ENCODE data around the gene PUS10.
"Not testable (repeated sequence)": the region's sequence is repeated elsewhere in the genome, so short reads cannot be mapped to it uniquely, and the experiment has no call there.

PUS10 gene

GRCh38 chr2:60936757-60937156 lies 81.3 kb downstream of the PUS10 start:
- DNase-seq (ENCODE audit: low read depth in 2 of 3, low spot score in 1 of 3): no peak

DNA sequence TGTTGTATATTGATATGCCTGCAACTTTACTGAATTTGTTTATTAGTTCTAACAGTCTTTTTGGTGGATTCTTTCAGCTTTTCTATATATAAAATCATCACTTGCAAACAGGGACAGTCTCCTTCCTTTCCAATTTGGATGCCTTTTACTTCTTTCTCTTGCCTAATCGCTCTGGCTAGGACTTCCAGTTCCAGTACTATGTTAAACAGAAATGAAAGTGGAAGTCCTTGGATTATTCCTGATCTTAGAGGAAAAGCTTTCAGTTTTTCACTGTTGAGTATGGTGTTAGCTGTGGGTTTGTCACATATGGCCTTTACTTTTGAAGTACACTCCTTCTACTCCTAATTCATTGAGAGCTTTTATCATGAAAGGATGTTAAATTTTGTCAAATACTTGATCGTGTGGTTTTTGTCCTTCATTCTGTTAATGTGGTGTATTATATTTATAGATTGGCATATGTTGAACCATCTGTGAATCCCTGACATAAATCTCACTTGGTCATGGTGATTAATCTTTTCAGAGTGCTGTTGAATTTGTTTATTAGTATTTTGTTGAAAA lies 83.8 kb downstream of the PUS10 start:
- no peak for DNase-seq (ENCODE audit: low read depth in 2 of 3, low spot score in 1 of 3)

- no peak for DNase-seq (ENCODE audit: low read depth in 2 of 3, low spot score in 1 of 3)
These were observed 85.1 kb downstream of the PUS10 start for GRCh38 chr2:60932954-60933353.

DNA sequence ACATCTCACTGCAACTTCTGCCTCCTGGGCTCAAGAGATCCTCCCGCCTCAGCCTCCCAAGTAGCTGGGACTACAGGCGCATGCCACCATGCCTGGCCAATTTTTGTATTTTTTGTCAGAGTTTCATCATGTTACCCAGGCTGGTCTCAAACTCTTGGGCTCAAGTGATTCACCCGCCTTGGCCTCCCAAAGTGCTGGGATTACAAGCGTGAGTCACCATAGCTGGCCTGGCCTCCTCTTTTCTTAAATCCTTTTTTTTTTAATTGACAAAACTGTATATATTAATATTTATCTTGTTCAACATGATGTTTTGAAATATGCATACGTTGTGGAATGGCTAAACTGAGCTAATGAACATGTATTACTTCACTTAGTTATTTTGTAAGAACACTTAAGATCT lies 86.0 kb downstream of the PUS10 start:
- DNase-seq (ENCODE audit: low read depth in 2 of 3, low spot score in 1 of 3): not testable (repeated sequence)

- DNase-seq (ENCODE audit: low read depth in 2 of 3, low spot score in 1 of 3): no peak
These were observed 91.1 kb downstream of the PUS10 start for GRCh38 chr2:60926741-60927552.

DNA sequence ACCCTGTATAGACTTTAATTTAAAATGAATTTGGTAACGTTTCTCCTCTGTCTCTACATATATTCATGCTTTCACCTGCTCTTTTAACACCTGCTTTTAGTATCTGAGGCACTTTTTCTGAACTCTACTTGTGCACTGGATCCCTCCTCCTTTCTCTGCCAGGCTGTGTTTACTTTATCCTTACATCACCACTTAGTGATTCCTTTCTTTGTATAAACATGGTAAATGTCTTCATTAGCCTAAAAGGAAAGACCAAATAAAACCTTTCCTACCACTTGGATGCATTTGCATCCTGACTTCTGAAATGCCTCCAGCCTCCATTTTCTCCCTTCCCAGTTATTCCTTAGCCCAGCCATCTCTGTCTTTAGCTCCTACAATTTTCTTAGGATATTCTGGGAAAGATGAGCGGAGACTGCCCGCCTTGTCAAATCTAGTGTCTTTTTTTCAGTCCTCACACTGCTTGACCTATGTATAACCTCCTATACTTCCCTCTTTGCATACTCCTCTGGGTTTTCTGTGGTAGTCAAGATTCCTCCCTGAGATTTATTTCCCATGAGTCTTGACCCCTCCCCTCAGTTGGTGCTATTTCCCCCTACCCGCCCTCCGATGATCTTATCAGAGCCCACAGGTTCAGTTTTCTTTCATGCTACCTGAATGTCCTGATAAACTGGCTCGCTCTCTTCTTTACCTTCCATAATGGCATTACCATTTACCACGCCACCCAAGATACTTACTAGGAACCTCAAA lies 91.9 kb downstream of the PUS10 start:
- no peak for DNase-seq (ENCODE audit: low read depth in 2 of 3, low spot score in 1 of 3)

DNA sequence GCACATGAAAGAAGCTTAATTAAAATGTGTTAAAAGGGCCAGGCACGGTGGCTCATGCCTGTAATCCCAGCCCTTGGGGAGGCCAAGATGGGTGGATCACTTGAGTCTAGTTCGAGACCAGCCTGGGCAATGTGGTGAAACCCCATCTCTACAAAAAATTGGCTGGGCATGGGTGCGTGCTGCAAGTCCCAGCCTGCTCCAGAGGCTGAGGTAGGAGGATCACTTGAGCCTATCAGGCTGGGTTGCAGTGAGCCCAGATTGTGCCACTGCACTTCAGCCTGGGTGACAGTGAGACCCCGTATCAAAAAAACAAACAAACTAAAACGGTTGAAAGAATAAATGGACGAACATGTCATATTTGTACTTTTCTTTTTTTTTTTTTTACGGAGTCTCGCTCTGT lies 110.7 kb downstream of the PUS10 start:
- DNase-seq (ENCODE audit: low read depth in 2 of 3, low spot score in 1 of 3): no peak

- DNase-seq (ENCODE audit: low read depth in 2 of 3, low spot score in 1 of 3): no peak
These were observed 111.7 kb downstream of the PUS10 start for GRCh38 chr2:60906395-60906794.

DNA sequence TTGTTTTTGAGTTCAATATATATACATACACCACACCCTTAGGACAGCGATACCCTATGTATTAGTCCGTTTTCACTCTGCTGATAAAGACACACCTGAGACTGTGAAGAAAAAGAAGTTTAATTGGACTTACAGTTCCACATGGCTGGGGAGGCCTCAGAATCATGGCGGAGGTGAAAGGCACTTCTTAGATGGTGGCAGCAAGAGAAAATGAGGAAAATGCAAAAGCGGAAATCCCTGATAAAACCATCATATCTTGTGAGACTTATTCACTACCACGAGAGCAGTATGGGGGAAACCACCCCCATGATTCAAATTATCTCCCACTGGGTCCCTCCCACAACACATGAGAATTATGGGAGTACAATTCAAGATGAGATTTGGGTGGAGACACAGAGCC lies 112.2 kb downstream of the PUS10 start:
- not testable (repeated sequence) for DNase-seq (ENCODE audit: low read depth in 2 of 3, low spot score in 1 of 3)

GRCh38 chr2:60901296-60901695 lies 116.8 kb downstream of the PUS10 start:
- not testable (repeated sequence) for DNase-seq (ENCODE audit: low read depth in 2 of 3, low spot score in 1 of 3)

- no peak for DNase-seq (ENCODE audit: low read depth in 2 of 3, low spot score in 1 of 3)
These were observed 118.2 kb downstream of the PUS10 start for GRCh38 chr2:60899892-60900249.

DNA sequence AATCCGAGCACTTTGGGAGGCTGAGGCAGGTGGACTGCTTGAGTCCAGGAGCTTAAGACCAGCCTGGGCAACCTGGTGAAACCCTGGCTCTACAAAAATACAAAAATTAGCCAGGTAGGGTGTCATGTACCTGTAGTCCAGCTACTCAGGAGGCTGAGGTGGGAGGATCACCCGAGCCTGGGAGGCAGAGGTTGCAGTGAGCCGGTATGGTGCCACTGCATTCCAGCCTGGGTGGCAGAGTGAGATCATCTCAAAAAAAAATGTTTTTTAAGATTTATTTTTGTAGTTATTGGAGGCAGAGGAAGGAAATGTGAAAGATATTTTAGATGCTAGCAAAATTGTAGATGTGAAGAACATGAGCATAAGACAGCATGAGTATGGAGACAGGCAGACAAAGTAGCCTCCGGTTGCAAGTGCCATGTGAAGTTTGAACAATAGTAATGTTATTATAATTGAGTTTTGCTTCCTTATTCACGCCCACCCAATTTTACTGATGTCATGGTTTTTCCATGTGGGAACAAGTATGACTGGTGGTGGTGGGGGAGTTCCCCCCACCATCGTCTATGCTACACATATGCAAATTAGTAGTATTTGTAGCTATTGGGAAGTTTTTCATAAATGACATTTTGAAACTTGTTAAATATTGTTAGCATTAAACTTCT lies 118.7 kb downstream of the PUS10 start:
- peak in 2 of 3 donors; percentile 25 to 77 for DNase-seq (ENCODE audit: low read depth in 2 of 3, low spot score in 1 of 3)

DNA sequence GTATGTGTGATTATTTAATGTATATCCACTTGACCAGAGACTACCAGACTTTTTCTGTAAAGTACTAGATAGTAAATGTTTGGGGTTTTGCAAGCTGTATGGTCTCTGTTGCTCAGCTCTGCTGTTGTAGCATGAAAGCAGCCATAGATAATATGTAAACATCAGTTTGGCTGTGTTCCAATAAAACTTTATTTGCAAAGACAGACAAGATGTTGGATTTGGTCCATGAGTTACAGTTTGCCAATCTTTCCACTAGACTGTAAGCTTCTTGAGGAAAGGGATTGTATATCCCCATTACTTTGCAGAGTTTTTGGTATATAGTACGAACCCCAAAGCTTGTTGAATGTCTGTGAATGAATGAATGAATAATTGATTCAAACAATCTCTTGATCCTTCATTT lies 119.5 kb downstream of the PUS10 start:
- no peak for DNase-seq (ENCODE audit: low read depth in 2 of 3, low spot score in 1 of 3)
